GM12878 (cell line): Measurements from ENCODE around the gene ATP4A. TPM values are rescaled to one million over a fixed set of nuclear protein-coding genes. Genes with fewer than 3 reads are reported as not detected.

Experiments
- ATAC-seq: fragments of 200-7000 bp; cut with Tn5 transposase; 3 replicates; pipeline ENCODE4 v1.9.1; 2020; ENCODE audit warnings: mild to moderate bottlenecking, moderate library complexity
- BruUV-seq: library from RNA; stranded (reverse); fragments of 400-500 nt; replicated peaks from 2 replicates; lab custom pipeline; 2021; lab: Mats Ljungman, UMichigan
- CTCF ChIA-PET: fragments of 300-600 bp; sonication (Branson Sonifier 250); formaldehyde crosslinking; extraction: SDS; loops from one replicate; lab custom pipeline; 2021; ENCODE audit warnings: inconsistent platforms; lab: Yijun Ruan, JAX
- POLR2A ChIA-PET: fragments of 350-600 bp; formaldehyde crosslinking; extraction: SDS; loops from one replicate; lab custom pipeline; 2021; ENCODE audit warnings: inconsistent platforms; lab: Charles Lee
- RAD21 ChIA-PET: fragments of 300-600 bp; sonication (Branson Sonifier 250); formaldehyde crosslinking; loops from one replicate; lab custom pipeline; 2023; ENCODE audit warnings: antibody characterized with exemption; ENCODE audit not compliant: unreplicated experiment; lab: Charles Lee
- SMC1A ChIA-PET: fragments of 300-600 bp; sonication (Branson Sonifier 250); formaldehyde crosslinking; loops from one replicate; lab custom pipeline; 2023; ENCODE audit not compliant: unreplicated experiment, uncharacterized antibody; lab: Charles Lee
- DNase-seq: peaks from one replicate; pipeline ENCODE4 v3.0.0-alpha.2; 2011; ENCODE audit warnings: low read depth, low spot score
- FAIRE-seq: peaks from 3 replicates; lab custom pipeline; 2011; peaks lifted over from hg19 to GRCh38; lab: Jason Lieb, UNC
- H2AFZ ChIP-seq: 2 replicates; pipeline ENCODE4 v1.6.0; 2011; ENCODE audit warnings: low read depth, low read length, control low read depth; ENCODE audit not compliant: control insufficient read depth
- H3K27ac ChIP-seq: 2 replicates; pipeline ENCODE4 v1.5.1; 2011; ENCODE audit warnings: control low read depth; ENCODE audit not compliant: control insufficient read depth, insufficient read depth
- H3K27me3 ChIP-seq, 2 experiments: replicated peaks in 1 of 2; 2 replicates each; pipeline versions ENCODE4 v1.6.0 to v1.6.1; 2011; ENCODE audit warnings: low read length in 1 of 2; ENCODE audit not compliant: control insufficient read depth in 2 of 2, insufficient read depth in 2 of 2
- H3K36me3 ChIP-seq, 2 experiments: 2 replicates each; pipeline ENCODE4 v1.5.1; 2011; ENCODE audit warnings: low read length in 1 of 2; ENCODE audit not compliant: control insufficient read depth in 2 of 2, insufficient read depth in 2 of 2
- H3K4me1 ChIP-seq: 2 replicates; pipeline ENCODE4 v1.6.1; 2011; ENCODE audit warnings: mild to moderate bottlenecking, low read length, moderate library complexity, mixed read lengths; ENCODE audit not compliant: control insufficient read depth, insufficient read depth
- H3K4me2 ChIP-seq: 2 replicates; pipeline ENCODE4 v1.6.0; 2011; ENCODE audit warnings: control low read depth; ENCODE audit not compliant: control insufficient read depth, insufficient read depth
- H3K4me3 ChIP-seq: fragments of 200-600 bp; sonication (generic); 2 replicates; pipeline ENCODE4 v1.5.1; 2016
- H3K79me2 ChIP-seq: 2 replicates; pipeline ENCODE4 v1.6.0; 2011; ENCODE audit warnings: low read length; ENCODE audit not compliant: control insufficient read depth, insufficient read depth
- H3K9ac ChIP-seq: 2 replicates; pipeline ENCODE4 v1.8.0; 2011; ENCODE audit warnings: low read length, control low read depth, mixed read lengths; ENCODE audit not compliant: control insufficient read depth, insufficient read depth
- H3K9me3 ChIP-seq: replicated peaks from 3 replicates; pipeline ENCODE4 v1.5.1; 2011; ENCODE audit warnings: mild to moderate bottlenecking, low read length; ENCODE audit not compliant: control insufficient read depth, insufficient read depth
- H4K20me1 ChIP-seq: 2 replicates; pipeline ENCODE4 v1.6.0; 2011; ENCODE audit not compliant: control insufficient read depth, insufficient read depth
- ASH2L ChIP-seq: fragments of 300-600, 200-600 bp; sonication (generic); IDR thresholded peaks from 2 replicates; pipeline ENCODE4 v1.6.1; 2017; ENCODE audit warnings: low read depth, mild to moderate bottlenecking, borderline replicate concordance
- BHLHE40 ChIP-seq, 2 experiments: fragments of 450-650 bp in 1 of 2; IDR thresholded peaks; 2 replicates each; pipeline ENCODE4 v1.6.1; 2011 to 2017; ENCODE audit warnings: low read depth in 2 of 2, borderline replicate concordance in 1 of 2, improper control_type of control experiment in 1 of 2, low read length in 1 of 2, mild to moderate bottlenecking in 1 of 2
- BMI1 ChIP-seq: fragments of 450-650 bp; IDR thresholded peaks from 2 replicates; pipeline ENCODE4 v1.6.1; 2016; ENCODE audit warnings: mild to moderate bottlenecking, moderate library complexity, borderline replicate concordance
- DPF2 ChIP-seq: fragments of 450-650 bp; IDR thresholded peaks from 2 replicates; pipeline ENCODE4 v1.6.1; 2017; ENCODE audit warnings: mild to moderate bottlenecking
- GABPA ChIP-seq: IDR thresholded peaks from 2 replicates; pipeline ENCODE4 v1.6.1; 2014; ENCODE audit warnings: antibody characterized with exemption, low read depth, mild to moderate bottlenecking, inconsistent platforms
- GATAD2B ChIP-seq: fragments of 450-650 bp; conservative IDR thresholded peaks from 2 replicates; pipeline ENCODE4 v1.6.1; 2017; ENCODE audit warnings: low read depth, mild to moderate bottlenecking, moderate library complexity
- IKZF1 ChIP-seq: fragments of 450-650 bp; conservative IDR thresholded peaks from 2 replicates; pipeline ENCODE4 v1.6.1; 2017; ENCODE audit warnings: antibody characterized with exemption, mild to moderate bottlenecking
- RUNX3 ChIP-seq: IDR thresholded peaks from 2 replicates; pipeline ENCODE4 v1.6.1; 2012; ENCODE audit warnings: low read length, inconsistent platforms
- SRF ChIP-seq, 2 experiments: IDR thresholded peaks; 2 replicates each; pipeline ENCODE4 v1.6.1; 2011; ENCODE audit warnings: low read depth in 2 of 2, low read length in 2 of 2, mild to moderate bottlenecking in 1 of 2, moderate library complexity in 1 of 2
- whole genome bisulfite sequencing: methylation state at CpG from one replicate; pipeline ENCODE4 v1.1.6; 2016; ENCODE audit warnings: low lambda C conversion rate; ENCODE audit not compliant: insufficient replicate concordance, insufficient coverage; ENCODE audit errors: missing lambda C conversion rate; 5-methylcytosine and 5-hydroxymethylcytosine counted together
- in situ Hi-C: fragments of 300-500 bp; cut with MboI; formaldehyde crosslinking; loops from 9 replicates; pipeline ENCODE4 v1.14.3; 2018; ENCODE audit warnings: mixed read lengths
- intact Hi-C: fragments of 100-400 bp; cut with micrococcal nuclease; formaldehyde crosslinking; loops from one replicate; pipeline ENCODE4 v1.14.2; 2022; ENCODE audit not compliant: unreplicated experiment
- polyA plus RNA-seq, 11 experiments: library from polyadenylated mRNA; depleted of rRNA in 4 of 11; unstranded in 6 of 11; stranded (reverse) in 5 of 11; fragments of >200 nt; fragmentation: Nextera tagmentation in 4 of 11; fragmentation: Illumina TruSeq in 1 of 11; extraction: Ambion mirVana in 4 of 11; extraction: Trizol in 1 of 11; gene quantifications; 1 replicate in 1 of 11; 2 replicates in 10 of 11; pipeline versions ENCODE4 v1.2.1 to v1.2.3, GENCODE V29; 2011 to 2016; ENCODE audit warnings: inconsistent platforms in 2 of 11, missing spikeins in 2 of 11, low read depth in 1 of 11
- total RNA-seq, 4 experiments: library from RNA; depleted of rRNA in 3 of 4; stranded (reverse); fragments of >200 nt in 3 of 4; fragmentation: Illumina TruSeq in 1 of 4; extraction: Trizol in 1 of 4; gene quantifications; 2 replicates each; pipeline versions ENCODE4 v1.2.1 to v1.2.3, GENCODE V29; 2013 to 2021
- TF ChIP-seq, protein P1 (sequence below): IDR thresholded peaks from 2 replicates; pipeline ENCODE4 v1.6.1; 2011; ENCODE audit warnings: low read depth, mild to moderate bottlenecking, low read length, moderate library complexity, borderline replicate concordance; ENCODE audit errors: extremely low read depth
- TF ChIP-seq, protein P2 (sequence below): fragments of 450-650 bp; IDR thresholded peaks from 2 replicates; pipeline ENCODE4 v1.6.1; 2016; ENCODE audit warnings: mild to moderate bottlenecking
- TF ChIP-seq, protein P3 (sequence below): IDR thresholded peaks from 2 replicates; pipeline ENCODE4 v1.6.1; 2012; ENCODE audit warnings: mild to moderate bottlenecking, low read depth, low read length
- TF ChIP-seq, protein P4 (sequence below): fragments of 150-350 bp; IDR thresholded peaks from 2 replicates; pipeline ENCODE4 v1.6.1; 2016; ENCODE audit warnings: low read depth, low read length

The ATP4A gene
- total and polyA plus RNA-seq, 10 of the 15 experiments (the other 5 are each of a cell fraction or from before 2014, with no cell fraction given), result 0.03 to 1.5 (median 0.11) TPM; not detected in 3

DNA sequence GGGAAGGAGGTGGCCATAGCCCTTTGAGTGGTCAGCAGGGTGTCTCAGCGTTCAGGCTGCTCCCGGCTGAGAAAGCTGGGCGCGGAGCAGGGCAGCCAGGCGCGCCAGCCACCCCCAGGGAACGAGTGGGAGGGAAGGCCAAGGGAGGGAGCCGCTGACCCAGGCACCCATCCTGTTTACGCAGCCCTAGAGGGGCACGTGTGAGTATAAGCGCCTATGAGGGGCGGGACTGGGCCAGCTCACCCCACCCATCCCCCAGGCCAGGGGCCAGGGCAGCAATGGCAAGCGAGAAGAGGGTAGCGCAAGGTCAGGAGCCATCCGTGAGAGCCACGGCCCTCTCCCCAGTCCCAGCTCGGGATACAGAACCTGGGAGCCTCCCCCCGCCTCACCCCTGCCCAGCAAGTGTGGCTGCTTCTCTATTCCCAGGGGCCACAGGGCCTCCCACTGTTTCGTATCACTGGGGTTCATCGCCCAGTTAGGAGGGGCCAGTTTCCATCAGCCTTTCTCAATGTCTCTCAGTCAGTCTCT is 49.1 kb downstream of the ATP4A start:
- Histone ChIP-seq H3K36me3 (no peaks in the 10 kb centered on the region), H3K9me3 (no peaks in the 10 kb centered on the region), H3K4me3 (no peak overlapping the region), H4K20me1 (no peaks in the 10 kb centered on the region), H3K79me2 (no peaks in the 10 kb centered on the region), H3K4me1 (peaks cover 3% of the 10 kb centered on the region; the same call in 1 of the 2 replicates), H3K27me3 (no peaks in the 10 kb centered on the region; a peak in 1 of 4 replicates), H3K9ac (no peak overlapping the region), H3K4me2 (no peak overlapping the region), H3K27ac (no peak overlapping the region), H2AFZ (no peak overlapping the region)
- in situ Hi-C loops, result no loop called here
- TF ChIP-seq BMI1 (no peak), SRF (IDR thresholded peaks at IDR 0.05; ENCODE audit: low read depth in 2 of 2, low read length in 2 of 2) (no peak), DPF2 (0 out of 2 replicates have a peak, but pooled peaks have one; percentile 22), GATAD2B (0 out of 2 replicates have a peak, but pooled peaks have one; percentile 37), RUNX3 (no peak), IKZF1 (0 out of 2 replicates have a peak, but pooled peaks have one; percentile 28), BHLHE40 (IDR thresholded peaks at IDR 0.05; ENCODE audit: borderline replicate concordance in 1 of 2, low read depth in 2 of 2, low read length in 1 of 2) (peak in 1 of 2 experiments; percentile 72; a peak in 2 of 4 replicates), GABPA (no peak), ASH2L (no peak)
- TF ChIP-seq, protein P1, sequence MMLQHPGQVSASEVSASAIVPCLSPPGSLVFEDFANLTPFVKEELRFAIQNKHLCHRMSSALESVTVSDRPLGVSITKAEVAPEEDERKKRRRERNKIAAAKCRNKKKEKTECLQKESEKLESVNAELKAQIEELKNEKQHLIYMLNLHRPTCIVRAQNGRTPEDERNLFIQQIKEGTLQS, result no peak
- TF ChIP-seq, protein P2, sequence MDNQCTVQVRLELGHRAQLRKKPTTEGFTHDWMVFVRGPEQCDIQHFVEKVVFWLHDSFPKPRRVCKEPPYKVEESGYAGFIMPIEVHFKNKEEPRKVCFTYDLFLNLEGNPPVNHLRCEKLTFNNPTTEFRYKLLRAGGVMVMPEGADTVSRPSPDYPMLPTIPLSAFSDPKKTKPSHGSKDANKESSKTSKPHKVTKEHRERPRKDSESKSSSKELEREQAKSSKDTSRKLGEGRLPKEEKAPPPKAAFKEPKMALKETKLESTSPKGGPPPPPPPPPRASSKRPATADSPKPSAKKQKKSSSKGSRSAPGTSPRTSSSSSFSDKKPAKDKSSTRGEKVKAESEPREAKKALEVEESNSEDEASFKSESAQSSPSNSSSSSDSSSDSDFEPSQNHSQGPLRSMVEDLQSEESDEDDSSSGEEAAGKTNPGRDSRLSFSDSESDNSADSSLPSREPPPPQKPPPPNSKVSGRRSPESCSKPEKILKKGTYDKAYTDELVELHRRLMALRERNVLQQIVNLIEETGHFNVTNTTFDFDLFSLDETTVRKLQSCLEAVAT, result no peak
- TF ChIP-seq, protein P3, sequence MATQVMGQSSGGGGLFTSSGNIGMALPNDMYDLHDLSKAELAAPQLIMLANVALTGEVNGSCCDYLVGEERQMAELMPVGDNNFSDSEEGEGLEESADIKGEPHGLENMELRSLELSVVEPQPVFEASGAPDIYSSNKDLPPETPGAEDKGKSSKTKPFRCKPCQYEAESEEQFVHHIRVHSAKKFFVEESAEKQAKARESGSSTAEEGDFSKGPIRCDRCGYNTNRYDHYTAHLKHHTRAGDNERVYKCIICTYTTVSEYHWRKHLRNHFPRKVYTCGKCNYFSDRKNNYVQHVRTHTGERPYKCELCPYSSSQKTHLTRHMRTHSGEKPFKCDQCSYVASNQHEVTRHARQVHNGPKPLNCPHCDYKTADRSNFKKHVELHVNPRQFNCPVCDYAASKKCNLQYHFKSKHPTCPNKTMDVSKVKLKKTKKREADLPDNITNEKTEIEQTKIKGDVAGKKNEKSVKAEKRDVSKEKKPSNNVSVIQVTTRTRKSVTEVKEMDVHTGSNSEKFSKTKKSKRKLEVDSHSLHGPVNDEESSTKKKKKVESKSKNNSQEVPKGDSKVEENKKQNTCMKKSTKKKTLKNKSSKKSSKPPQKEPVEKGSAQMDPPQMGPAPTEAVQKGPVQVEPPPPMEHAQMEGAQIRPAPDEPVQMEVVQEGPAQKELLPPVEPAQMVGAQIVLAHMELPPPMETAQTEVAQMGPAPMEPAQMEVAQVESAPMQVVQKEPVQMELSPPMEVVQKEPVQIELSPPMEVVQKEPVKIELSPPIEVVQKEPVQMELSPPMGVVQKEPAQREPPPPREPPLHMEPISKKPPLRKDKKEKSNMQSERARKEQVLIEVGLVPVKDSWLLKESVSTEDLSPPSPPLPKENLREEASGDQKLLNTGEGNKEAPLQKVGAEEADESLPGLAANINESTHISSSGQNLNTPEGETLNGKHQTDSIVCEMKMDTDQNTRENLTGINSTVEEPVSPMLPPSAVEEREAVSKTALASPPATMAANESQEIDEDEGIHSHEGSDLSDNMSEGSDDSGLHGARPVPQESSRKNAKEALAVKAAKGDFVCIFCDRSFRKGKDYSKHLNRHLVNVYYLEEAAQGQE, result no peak
- TF ChIP-seq, protein P4, sequence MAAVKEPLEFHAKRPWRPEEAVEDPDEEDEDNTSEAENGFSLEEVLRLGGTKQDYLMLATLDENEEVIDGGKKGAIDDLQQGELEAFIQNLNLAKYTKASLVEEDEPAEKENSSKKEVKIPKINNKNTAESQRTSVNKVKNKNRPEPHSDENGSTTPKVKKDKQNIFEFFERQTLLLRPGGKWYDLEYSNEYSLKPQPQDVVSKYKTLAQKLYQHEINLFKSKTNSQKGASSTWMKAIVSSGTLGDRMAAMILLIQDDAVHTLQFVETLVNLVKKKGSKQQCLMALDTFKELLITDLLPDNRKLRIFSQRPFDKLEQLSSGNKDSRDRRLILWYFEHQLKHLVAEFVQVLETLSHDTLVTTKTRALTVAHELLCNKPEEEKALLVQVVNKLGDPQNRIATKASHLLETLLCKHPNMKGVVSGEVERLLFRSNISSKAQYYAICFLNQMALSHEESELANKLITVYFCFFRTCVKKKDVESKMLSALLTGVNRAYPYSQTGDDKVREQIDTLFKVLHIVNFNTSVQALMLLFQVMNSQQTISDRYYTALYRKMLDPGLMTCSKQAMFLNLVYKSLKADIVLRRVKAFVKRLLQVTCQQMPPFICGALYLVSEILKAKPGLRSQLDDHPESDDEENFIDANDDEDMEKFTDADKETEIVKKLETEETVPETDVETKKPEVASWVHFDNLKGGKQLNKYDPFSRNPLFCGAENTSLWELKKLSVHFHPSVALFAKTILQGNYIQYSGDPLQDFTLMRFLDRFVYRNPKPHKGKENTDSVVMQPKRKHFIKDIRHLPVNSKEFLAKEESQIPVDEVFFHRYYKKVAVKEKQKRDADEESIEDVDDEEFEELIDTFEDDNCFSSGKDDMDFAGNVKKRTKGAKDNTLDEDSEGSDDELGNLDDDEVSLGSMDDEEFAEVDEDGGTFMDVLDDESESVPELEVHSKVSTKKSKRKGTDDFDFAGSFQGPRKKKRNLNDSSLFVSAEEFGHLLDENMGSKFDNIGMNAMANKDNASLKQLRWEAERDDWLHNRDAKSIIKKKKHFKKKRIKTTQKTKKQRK, result no peak
- DNase-seq (no peak), ATAC-seq (no peak), FAIRE-seq (no peak)
- ChIA-PET RAD21 (interaction anchor here (0.6 to 1.3 kb wide), 3 partner anchors 11 to 78 kb away, joined by 3 to 4 read pairs (median 3); no protein-coding TSS in a partner anchor), CTCF (interaction anchor here (0.7 to 3.6 kb wide), 6 partner anchors 9 to 1621 kb away, joined by 3 to 19 read pairs (median 3); no protein-coding TSS in a partner anchor), POLR2A (interaction anchor here (1.0 kb wide), 1 partner anchor 109 kb away, joined by 3 read pairs; no protein-coding TSS in a partner anchor), SMC1A (no interaction called here)
- intact Hi-C loops, result no loop called here
- BruUV-seq, result no TSS peak
- WGBS, result 20% methylated on average over 20 of the region's 20 CpGs
